ENCODE data around the gene CMTR2. TPM values are rescaled to one million over a fixed set of nuclear protein-coding genes. Genes with fewer than 3 reads are reported as not detected.

The CMTR2 gene
- total RNA-seq, 1 experiment from 2014 or later = 13.4 TPM

DNA sequence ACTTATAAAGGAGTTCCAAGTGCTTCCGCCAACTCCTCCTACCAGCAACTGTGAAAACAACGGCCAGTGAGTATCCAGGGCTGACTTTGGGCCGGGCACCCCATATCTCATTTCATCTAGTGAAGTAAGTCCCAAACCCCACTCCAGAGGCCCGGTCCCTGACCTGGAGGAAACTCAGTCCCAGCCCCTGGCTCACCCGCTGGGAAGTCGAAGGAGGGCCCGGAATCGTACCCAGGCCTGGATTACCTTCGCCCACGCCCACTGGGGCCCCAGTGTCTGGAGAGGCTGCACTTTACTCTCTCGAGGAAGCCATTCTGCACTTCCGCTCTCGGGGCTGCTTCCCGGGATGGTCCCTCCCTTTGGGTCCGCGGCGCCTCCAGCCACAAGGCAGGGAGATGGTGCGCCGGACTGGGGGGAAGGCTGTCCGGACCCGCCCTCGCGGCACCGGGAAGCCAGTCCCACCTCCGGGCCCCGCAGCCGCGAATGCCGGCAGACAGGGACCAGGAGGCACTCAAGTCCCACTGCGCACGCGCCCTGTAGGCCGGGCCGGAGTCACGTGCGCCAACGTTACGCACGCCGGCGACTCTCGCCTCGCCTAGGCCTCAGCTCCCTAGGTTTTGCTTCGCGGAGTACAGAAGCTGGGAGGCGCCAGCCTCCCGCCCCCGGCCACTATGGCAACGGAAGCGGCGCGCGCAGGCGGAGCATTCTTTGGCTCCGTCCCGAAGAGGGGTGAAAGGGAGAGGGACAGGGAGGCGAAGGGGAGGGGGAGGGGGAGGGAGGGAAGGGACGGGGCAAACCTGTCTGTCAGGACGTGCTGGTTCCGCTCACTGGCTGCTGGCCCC lies at the start of gene CMTR2 (continued):
- TF ChIP-seq, protein P1, sequence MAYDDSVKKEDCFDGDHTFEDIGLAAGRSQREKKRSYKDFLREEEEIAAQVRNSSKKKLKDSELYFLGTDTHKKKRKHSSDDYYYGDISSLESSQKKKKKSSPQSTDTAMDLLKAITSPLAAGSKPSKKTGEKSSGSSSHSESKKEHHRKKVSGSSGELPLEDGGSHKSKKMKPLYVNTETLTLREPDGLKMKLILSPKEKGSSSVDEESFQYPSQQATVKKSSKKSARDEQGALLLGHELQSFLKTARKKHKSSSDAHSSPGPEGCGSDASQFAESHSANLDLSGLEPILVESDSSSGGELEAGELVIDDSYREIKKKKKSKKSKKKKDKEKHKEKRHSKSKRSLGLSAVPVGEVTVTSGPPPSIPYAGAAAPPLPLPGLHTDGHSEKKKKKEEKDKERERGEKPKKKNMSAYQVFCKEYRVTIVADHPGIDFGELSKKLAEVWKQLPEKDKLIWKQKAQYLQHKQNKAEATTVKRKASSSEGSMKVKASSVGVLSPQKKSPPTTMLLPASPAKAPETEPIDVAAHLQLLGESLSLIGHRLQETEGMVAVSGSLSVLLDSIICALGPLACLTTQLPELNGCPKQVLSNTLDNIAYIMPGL (CRISPR knock-in tag; IDR thresholded peaks at IDR 0.05) = peak; percentile 26; the same call in 1 of the 2 replicates
- TF ChIP-seq, protein P2, sequence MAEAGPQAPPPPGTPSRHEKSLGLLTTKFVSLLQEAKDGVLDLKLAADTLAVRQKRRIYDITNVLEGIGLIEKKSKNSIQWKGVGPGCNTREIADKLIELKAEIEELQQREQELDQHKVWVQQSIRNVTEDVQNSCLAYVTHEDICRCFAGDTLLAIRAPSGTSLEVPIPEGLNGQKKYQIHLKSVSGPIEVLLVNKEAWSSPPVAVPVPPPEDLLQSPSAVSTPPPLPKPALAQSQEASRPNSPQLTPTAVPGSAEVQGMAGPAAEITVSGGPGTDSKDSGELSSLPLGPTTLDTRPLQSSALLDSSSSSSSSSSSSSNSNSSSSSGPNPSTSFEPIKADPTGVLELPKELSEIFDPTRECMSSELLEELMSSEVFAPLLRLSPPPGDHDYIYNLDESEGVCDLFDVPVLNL (CRISPR knock-in tag; IDR thresholded peaks at IDR 0.05; ENCODE audit: borderline replicate concordance, low read depth) = no peak
- TF ChIP-seq NR1H2 (CRISPR knock-in tag; IDR thresholded peaks at IDR 0.05) (no peak), ZNF263 (CRISPR knock-in tag; IDR thresholded peaks at IDR 0.05; ENCODE audit: low read depth) (no peak), NR2C2 (CRISPR knock-in tag; IDR thresholded peaks at IDR 0.05) (no peak), ZNF423 (CRISPR knock-in tag; IDR thresholded peaks at IDR 0.05) (no peak), HMGA2 (CRISPR knock-in tag; IDR thresholded peaks at IDR 0.05) (no peak), ZNF416 (CRISPR knock-in tag; IDR thresholded peaks at IDR 0.05) (no peak), TEAD1 (CRISPR knock-in tag; IDR thresholded peaks at IDR 0.05) (peak; percentile 84), GTF2I (CRISPR knock-in tag; conservative IDR thresholded peaks at IDR 0.05) (no peak), ZNF671 (CRISPR knock-in tag; IDR thresholded peaks at IDR 0.05) (no peak)
- TF ChIP-seq, protein P3, sequence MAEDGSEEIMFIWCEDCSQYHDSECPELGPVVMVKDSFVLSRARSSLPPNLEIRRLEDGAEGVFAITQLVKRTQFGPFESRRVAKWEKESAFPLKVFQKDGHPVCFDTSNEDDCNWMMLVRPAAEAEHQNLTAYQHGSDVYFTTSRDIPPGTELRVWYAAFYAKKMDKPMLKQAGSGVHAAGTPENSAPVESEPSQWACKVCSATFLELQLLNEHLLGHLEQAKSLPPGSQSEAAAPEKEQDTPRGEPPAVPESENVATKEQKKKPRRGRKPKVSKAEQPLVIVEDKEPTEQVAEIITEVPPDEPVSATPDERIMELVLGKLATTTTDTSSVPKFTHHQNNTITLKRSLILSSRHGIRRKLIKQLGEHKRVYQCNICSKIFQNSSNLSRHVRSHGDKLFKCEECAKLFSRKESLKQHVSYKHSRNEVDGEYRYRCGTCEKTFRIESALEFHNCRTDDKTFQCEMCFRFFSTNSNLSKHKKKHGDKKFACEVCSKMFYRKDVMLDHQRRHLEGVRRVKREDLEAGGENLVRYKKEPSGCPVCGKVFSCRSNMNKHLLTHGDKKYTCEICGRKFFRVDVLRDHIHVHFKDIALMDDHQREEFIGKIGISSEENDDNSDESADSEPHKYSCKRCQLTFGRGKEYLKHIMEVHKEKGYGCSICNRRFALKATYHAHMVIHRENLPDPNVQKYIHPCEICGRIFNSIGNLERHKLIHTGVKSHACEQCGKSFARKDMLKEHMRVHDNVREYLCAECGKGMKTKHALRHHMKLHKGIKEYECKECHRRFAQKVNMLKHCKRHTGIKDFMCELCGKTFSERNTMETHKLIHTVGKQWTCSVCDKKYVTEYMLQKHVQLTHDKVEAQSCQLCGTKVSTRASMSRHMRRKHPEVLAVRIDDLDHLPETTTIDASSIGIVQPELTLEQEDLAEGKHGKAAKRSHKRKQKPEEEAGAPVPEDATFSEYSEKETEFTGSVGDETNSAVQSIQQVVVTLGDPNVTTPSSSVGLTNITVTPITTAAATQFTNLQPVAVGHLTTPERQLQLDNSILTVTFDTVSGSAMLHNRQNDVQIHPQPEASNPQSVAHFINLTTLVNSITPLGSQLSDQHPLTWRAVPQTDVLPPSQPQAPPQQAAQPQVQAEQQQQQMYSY (CRISPR knock-in tag; IDR thresholded peaks at IDR 0.05) = no peak
- TF ChIP-seq, protein P4, sequence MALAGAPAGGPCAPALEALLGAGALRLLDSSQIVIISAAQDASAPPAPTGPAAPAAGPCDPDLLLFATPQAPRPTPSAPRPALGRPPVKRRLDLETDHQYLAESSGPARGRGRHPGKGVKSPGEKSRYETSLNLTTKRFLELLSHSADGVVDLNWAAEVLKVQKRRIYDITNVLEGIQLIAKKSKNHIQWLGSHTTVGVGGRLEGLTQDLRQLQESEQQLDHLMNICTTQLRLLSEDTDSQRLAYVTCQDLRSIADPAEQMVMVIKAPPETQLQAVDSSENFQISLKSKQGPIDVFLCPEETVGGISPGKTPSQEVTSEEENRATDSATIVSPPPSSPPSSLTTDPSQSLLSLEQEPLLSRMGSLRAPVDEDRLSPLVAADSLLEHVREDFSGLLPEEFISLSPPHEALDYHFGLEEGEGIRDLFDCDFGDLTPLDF (CRISPR knock-in tag; IDR thresholded peaks at IDR 0.05) = 0 out of 2 replicates have a peak, but pooled peaks have one; percentile 52
- TF ChIP-seq, protein P5, sequence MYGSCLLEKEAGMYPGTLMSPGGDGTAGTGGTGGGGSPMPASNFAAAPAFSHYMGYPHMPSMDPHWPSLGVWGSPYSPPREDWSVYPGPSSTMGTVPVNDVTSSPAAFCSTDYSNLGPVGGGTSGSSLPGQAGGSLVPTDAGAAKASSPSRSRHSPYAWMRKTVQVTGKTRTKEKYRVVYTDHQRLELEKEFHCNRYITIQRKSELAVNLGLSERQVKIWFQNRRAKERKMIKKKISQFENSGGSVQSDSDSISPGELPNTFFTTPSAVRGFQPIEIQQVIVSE (CRISPR knock-in tag; IDR thresholded peaks at IDR 0.05; ENCODE audit: borderline replicate concordance) = no peak
- TF ChIP-seq, protein P6, sequence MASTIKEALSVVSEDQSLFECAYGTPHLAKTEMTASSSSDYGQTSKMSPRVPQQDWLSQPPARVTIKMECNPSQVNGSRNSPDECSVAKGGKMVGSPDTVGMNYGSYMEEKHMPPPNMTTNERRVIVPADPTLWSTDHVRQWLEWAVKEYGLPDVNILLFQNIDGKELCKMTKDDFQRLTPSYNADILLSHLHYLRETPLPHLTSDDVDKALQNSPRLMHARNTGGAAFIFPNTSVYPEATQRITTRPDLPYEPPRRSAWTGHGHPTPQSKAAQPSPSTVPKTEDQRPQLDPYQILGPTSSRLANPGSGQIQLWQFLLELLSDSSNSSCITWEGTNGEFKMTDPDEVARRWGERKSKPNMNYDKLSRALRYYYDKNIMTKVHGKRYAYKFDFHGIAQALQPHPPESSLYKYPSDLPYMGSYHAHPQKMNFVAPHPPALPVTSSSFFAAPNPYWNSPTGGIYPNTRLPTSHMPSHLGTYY (CRISPR knock-in tag; IDR thresholded peaks at IDR 0.05) = no peak
- TF ChIP-seq, protein P7, sequence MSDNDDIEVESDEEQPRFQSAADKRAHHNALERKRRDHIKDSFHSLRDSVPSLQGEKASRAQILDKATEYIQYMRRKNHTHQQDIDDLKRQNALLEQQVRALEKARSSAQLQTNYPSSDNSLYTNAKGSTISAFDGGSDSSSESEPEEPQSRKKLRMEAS (CRISPR knock-in tag; IDR thresholded peaks at IDR 0.05) = peak; percentile 97
- TF ChIP-seq, protein P8, sequence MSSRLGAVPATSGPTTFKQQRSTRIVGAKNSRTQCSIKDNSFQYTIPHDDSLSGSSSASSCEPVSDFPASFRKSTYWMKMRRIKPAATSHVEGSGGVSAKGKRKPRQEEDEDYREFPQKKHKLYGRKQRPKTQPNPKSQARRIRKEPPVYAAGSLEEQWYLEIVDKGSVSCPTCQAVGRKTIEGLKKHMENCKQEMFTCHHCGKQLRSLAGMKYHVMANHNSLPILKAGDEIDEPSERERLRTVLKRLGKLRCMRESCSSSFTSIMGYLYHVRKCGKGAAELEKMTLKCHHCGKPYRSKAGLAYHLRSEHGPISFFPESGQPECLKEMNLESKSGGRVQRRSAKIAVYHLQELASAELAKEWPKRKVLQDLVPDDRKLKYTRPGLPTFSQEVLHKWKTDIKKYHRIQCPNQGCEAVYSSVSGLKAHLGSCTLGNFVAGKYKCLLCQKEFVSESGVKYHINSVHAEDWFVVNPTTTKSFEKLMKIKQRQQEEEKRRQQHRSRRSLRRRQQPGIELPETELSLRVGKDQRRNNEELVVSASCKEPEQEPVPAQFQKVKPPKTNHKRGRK (CRISPR knock-in tag; IDR thresholded peaks at IDR 0.05; ENCODE audit: borderline replicate concordance) = no peak

Measured in WTC11 (cell line).